GM12878 (cell line): ENCODE data around the gene SLC1A2. TPM values are rescaled to one million over a fixed set of nuclear protein-coding genes. Genes with fewer than 3 reads are reported as not detected.

Source experiments
- ATF2 ChIP-seq: IDR thresholded peaks from 2 replicates; pipeline ENCODE4 v1.6.1; 2012; ENCODE audit warnings: low read length, inconsistent platforms
- BCL3 ChIP-seq: IDR thresholded peaks from 2 replicates; pipeline ENCODE4 v1.6.1; 2011; ENCODE audit warnings: borderline replicate concordance, low read depth, mild to moderate bottlenecking, moderate library complexity, low read length; ENCODE audit not compliant: insufficient read depth, poor library complexity, severe bottlenecking
- CBX3 ChIP-seq: fragments of 200-600 bp; sonication (generic); IDR thresholded peaks from 2 replicates; pipeline ENCODE4 v1.6.1; 2016; ENCODE audit warnings: low read depth, borderline replicate concordance
- CHD1 ChIP-seq: IDR thresholded peaks from 2 replicates; pipeline ENCODE4 v1.6.1; 2012; ENCODE audit warnings: low read depth, low read length, improper control_type of control experiment
- ELK1 ChIP-seq: IDR thresholded peaks from 2 replicates; pipeline ENCODE4 v1.6.1; 2012; ENCODE audit warnings: low read depth, low read length, improper control_type of control experiment
- EP300 ChIP-seq, 2 experiments: fragments of 150-350 bp in 1 of 2; IDR thresholded peaks; 2 replicates each; pipeline ENCODE4 v1.6.1; 2011 to 2012; ENCODE audit warnings: low read depth in 2 of 2, low read length in 2 of 2, borderline replicate concordance in 1 of 2, improper control_type of control experiment in 1 of 2, inconsistent platforms in 1 of 2; ENCODE audit not compliant: control insufficient read depth in 1 of 2
- JUND ChIP-seq: IDR thresholded peaks from 2 replicates; pipeline ENCODE4 v1.6.1; 2012; ENCODE audit warnings: low read depth, mild to moderate bottlenecking, low read length, improper control_type of control experiment, moderate library complexity
- MEF2B ChIP-seq: fragments of 450-650 bp; IDR thresholded peaks from 2 replicates; pipeline ENCODE4 v1.6.1; 2018; ENCODE audit warnings: mild to moderate bottlenecking, moderate library complexity; ENCODE audit not compliant: partially characterized antibody, poor library complexity, severe bottlenecking
- NFYA ChIP-seq: IDR thresholded peaks from 2 replicates; pipeline ENCODE4 v1.6.1; 2011; ENCODE audit warnings: low read depth, mild to moderate bottlenecking, low read length, improper control_type of control experiment, borderline replicate concordance
- NR2C2 ChIP-seq: IDR thresholded peaks from 2 replicates; pipeline ENCODE4 v1.6.1; 2011; ENCODE audit warnings: borderline replicate concordance, low read depth; ENCODE audit not compliant: control insufficient read depth, insufficient read length
- NRF1 ChIP-seq: conservative IDR thresholded peaks from 2 replicates; pipeline ENCODE4 v1.6.1; 2011; ENCODE audit warnings: mild to moderate bottlenecking, low read depth, low read length, improper control_type of control experiment
- RAD51 ChIP-seq: fragments of 450-650 bp; IDR thresholded peaks from 2 replicates; pipeline ENCODE4 v1.6.1; 2016; ENCODE audit warnings: moderate library complexity, mild to moderate bottlenecking, inconsistent platforms
- ZBED1 ChIP-seq: IDR thresholded peaks from 2 replicates; pipeline ENCODE4 v1.6.1; 2016; ENCODE audit warnings: borderline replicate concordance
- ZSCAN29 ChIP-seq: fragments of 450-650 bp; IDR thresholded peaks from 2 replicates; pipeline ENCODE4 v1.6.1; 2017; ENCODE audit warnings: mild to moderate bottlenecking, moderate library complexity
- polyA plus RNA-seq, 11 experiments: library from polyadenylated mRNA; depleted of rRNA in 4 of 11; unstranded in 6 of 11; stranded (reverse) in 5 of 11; fragments of >200 nt; fragmentation: Nextera tagmentation in 4 of 11; fragmentation: Illumina TruSeq in 1 of 11; extraction: Ambion mirVana in 4 of 11; extraction: Trizol in 1 of 11; gene quantifications; 1 replicate in 1 of 11; 2 replicates in 10 of 11; pipeline versions ENCODE4 v1.2.1 to v1.2.3, GENCODE V29; 2011 to 2016; ENCODE audit warnings: inconsistent platforms in 2 of 11, missing spikeins in 2 of 11, low read depth in 1 of 11
- total RNA-seq, 4 experiments: library from RNA; depleted of rRNA in 3 of 4; stranded (reverse); fragments of >200 nt in 3 of 4; fragmentation: Illumina TruSeq in 1 of 4; extraction: Trizol in 1 of 4; gene quantifications; 2 replicates each; pipeline versions ENCODE4 v1.2.1 to v1.2.3, GENCODE V29; 2013 to 2021
- TF ChIP-seq, protein P1 (sequence below): fragments of 450-650 bp; IDR thresholded peaks from 2 replicates; pipeline ENCODE4 v1.6.1; 2016; ENCODE audit warnings: mild to moderate bottlenecking, moderate library complexity, borderline replicate concordance
- TF ChIP-seq, protein P2 (sequence below): fragments of 450-650 bp; IDR thresholded peaks from 2 replicates; pipeline ENCODE4 v1.6.1; 2017; ENCODE audit warnings: low read depth, mild to moderate bottlenecking, moderate library complexity
- TF ChIP-seq, protein P3 (sequence below): IDR thresholded peaks from 2 replicates; pipeline ENCODE4 v1.6.1; 2011; ENCODE audit warnings: borderline replicate concordance, low read depth, mild to moderate bottlenecking, moderate library complexity, mixed read lengths, low read length; ENCODE audit not compliant: insufficient read depth; ENCODE audit errors: extremely low read length

Gene SLC1A2
- total and polyA plus RNA-seq, 10 of the 15 experiments (the other 5 are each of a cell fraction or from before 2014, with no cell fraction given): 0.01 to 0.84 (median 0.22) TPM; not detected in 1

- TF ChIP-seq MEF2B (peak; percentile 95), ELK1 (no peak), NFYA (no peak), ATF2 (peak; percentile 88), CBX3 (no peak), EP300 (IDR thresholded peaks at IDR 0.05; ENCODE audit: borderline replicate concordance in 1 of 2, control insufficient read depth in 1 of 2, low read depth in 2 of 2, low read length in 2 of 2) (peak; percentile 57 to 70; a peak in 2 of 4 replicates), NRF1 (no peak), NR2C2 (no peak), JUND (no peak), BCL3 (peak; percentile 98), CHD1 (no peak), RAD51 (no peak), ZSCAN29 (no peak), ZBED1 (peak; percentile 88; the same call in 1 of the 2 replicates)
- TF ChIP-seq, protein P1, sequence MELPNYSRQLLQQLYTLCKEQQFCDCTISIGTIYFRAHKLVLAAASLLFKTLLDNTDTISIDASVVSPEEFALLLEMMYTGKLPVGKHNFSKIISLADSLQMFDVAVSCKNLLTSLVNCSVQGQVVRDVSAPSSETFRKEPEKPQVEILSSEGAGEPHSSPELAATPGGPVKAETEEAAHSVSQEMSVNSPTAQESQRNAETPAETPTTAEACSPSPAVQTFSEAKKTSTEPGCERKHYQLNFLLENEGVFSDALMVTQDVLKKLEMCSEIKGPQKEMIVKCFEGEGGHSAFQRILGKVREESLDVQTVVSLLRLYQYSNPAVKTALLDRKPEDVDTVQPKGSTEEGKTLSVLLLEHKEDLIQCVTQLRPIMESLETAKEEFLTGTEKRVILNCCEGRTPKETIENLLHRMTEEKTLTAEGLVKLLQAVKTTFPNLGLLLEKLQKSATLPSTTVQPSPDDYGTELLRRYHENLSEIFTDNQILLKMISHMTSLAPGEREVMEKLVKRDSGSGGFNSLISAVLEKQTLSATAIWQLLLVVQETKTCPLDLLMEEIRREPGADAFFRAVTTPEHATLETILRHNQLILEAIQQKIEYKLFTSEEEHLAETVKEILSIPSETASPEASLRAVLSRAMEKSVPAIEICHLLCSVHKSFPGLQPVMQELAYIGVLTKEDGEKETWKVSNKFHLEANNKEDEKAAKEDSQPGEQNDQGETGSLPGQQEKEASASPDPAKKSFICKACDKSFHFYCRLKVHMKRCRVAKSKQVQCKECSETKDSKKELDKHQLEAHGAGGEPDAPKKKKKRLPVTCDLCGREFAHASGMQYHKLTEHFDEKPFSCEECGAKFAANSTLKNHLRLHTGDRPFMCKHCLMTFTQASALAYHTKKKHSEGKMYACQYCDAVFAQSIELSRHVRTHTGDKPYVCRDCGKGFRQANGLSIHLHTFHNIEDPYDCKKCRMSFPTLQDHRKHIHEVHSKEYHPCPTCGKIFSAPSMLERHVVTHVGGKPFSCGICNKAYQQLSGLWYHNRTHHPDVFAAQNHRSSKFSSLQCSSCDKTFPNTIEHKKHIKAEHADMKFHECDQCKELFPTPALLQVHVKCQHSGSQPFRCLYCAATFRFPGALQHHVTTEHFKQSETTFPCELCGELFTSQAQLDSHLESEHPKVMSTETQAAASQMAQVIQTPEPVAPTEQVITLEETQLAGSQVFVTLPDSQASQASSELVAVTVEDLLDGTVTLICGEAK: no peak
- TF ChIP-seq, protein P2, sequence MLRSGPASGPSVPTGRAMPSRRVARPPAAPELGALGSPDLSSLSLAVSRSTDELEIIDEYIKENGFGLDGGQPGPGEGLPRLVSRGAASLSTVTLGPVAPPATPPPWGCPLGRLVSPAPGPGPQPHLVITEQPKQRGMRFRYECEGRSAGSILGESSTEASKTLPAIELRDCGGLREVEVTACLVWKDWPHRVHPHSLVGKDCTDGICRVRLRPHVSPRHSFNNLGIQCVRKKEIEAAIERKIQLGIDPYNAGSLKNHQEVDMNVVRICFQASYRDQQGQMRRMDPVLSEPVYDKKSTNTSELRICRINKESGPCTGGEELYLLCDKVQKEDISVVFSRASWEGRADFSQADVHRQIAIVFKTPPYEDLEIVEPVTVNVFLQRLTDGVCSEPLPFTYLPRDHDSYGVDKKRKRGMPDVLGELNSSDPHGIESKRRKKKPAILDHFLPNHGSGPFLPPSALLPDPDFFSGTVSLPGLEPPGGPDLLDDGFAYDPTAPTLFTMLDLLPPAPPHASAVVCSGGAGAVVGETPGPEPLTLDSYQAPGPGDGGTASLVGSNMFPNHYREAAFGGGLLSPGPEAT: peak; percentile 94
- TF ChIP-seq, protein P3, sequence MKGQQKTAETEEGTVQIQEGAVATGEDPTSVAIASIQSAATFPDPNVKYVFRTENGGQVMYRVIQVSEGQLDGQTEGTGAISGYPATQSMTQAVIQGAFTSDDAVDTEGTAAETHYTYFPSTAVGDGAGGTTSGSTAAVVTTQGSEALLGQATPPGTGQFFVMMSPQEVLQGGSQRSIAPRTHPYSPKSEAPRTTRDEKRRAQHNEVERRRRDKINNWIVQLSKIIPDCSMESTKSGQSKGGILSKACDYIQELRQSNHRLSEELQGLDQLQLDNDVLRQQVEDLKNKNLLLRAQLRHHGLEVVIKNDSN: no peak
These were observed 146.9 kb downstream of the SLC1A2 start (continued) for GRCh38 chr11:35272391-35272902.
